HL-60 (cell line): ENCODE data around the gene TBC1D22A.

Source experiments
- TF ChIP-seq, protein P1 (sequence below): IDR thresholded peaks from one replicate; pipeline ENCODE4 v1.5.1; 2011; ENCODE audit warnings: low read length, control low read depth, inconsistent platforms; ENCODE audit not compliant: insufficient read depth
- TF ChIP-seq, protein P2 (sequence below): IDR thresholded peaks from 2 replicates; pipeline ENCODE4 v1.6.1; 2012; ENCODE audit warnings: low read depth; ENCODE audit not compliant: insufficient replicate concordance

DNA sequence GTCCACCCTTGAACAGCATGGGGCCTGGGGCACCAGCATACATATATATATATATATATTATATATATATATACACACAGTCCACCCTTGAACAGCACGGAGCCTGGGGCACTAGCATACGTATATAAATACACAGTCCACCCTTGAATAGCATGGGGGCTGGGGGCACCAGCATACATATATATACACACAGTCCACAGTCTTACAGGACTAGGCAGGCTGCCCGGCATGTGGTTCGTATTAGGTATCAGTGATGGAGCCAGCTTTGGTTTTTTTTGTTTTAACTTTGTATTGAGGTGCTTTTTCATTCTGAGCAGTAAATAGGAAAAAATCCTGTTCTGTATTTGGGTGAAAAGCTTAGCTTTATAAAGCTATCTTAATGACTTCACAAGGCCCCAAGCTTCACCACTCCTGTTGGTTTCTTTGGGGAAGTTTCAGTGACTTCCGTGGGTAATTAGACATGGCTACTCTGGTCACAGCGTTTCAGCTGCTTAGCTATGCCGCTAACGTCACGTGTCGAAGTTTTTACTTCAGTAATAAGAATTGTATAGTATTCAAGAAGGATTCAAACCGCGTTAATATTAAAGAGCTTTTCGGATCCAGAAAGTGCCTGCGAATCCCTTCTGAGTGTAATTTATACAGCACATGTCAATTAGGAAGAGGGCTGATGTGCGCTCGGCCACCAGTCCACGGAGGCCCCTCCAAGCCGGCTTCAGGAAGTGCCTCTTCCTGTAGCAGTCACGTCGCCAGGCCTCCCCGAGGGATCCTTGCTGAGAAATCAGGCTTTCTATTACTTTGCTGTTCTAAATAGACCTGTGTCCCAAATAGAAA lies 179.7 kb downstream of the TBC1D22A start:
- TF ChIP-seq, protein P1, sequence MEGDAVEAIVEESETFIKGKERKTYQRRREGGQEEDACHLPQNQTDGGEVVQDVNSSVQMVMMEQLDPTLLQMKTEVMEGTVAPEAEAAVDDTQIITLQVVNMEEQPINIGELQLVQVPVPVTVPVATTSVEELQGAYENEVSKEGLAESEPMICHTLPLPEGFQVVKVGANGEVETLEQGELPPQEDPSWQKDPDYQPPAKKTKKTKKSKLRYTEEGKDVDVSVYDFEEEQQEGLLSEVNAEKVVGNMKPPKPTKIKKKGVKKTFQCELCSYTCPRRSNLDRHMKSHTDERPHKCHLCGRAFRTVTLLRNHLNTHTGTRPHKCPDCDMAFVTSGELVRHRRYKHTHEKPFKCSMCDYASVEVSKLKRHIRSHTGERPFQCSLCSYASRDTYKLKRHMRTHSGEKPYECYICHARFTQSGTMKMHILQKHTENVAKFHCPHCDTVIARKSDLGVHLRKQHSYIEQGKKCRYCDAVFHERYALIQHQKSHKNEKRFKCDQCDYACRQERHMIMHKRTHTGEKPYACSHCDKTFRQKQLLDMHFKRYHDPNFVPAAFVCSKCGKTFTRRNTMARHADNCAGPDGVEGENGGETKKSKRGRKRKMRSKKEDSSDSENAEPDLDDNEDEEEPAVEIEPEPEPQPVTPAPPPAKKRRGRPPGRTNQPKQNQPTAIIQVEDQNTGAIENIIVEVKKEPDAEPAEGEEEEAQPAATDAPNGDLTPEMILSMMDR = no peak
- TF ChIP-seq, protein P2, sequence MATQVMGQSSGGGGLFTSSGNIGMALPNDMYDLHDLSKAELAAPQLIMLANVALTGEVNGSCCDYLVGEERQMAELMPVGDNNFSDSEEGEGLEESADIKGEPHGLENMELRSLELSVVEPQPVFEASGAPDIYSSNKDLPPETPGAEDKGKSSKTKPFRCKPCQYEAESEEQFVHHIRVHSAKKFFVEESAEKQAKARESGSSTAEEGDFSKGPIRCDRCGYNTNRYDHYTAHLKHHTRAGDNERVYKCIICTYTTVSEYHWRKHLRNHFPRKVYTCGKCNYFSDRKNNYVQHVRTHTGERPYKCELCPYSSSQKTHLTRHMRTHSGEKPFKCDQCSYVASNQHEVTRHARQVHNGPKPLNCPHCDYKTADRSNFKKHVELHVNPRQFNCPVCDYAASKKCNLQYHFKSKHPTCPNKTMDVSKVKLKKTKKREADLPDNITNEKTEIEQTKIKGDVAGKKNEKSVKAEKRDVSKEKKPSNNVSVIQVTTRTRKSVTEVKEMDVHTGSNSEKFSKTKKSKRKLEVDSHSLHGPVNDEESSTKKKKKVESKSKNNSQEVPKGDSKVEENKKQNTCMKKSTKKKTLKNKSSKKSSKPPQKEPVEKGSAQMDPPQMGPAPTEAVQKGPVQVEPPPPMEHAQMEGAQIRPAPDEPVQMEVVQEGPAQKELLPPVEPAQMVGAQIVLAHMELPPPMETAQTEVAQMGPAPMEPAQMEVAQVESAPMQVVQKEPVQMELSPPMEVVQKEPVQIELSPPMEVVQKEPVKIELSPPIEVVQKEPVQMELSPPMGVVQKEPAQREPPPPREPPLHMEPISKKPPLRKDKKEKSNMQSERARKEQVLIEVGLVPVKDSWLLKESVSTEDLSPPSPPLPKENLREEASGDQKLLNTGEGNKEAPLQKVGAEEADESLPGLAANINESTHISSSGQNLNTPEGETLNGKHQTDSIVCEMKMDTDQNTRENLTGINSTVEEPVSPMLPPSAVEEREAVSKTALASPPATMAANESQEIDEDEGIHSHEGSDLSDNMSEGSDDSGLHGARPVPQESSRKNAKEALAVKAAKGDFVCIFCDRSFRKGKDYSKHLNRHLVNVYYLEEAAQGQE = no peak
